AG04450 (cell line): ENCODE results near the gene PITPNM3. TPM values are rescaled to one million over a fixed set of nuclear protein-coding genes. Genes with fewer than 3 reads are reported as not detected.

ENCODE experiments used
- CTCF ChIA-PET: fragments of 300-600, 350-600 bp; formaldehyde crosslinking; extraction: SDS; loops from one replicate; lab custom pipeline; 2022; ENCODE audit warnings: antibody characterized with exemption, inconsistent platforms; lab: Charles Lee
- POLR2A ChIA-PET: fragments of 350-600 bp; formaldehyde crosslinking; extraction: SDS; loops from one replicate; lab custom pipeline; 2021; ENCODE audit warnings: antibody characterized with exemption, inconsistent platforms; lab: Yijun Ruan, JAX
- DNase-seq: peaks from one replicate; pipeline ENCODE4 v3.0.0-alpha.2; 2011; ENCODE audit warnings: low read depth, low spot score
- H3K27ac ChIP-seq: one replicate; pipeline ENCODE4 v1.5.1; 2012; ENCODE audit warnings: low read depth, low read length, control low read depth
- H3K27me3 ChIP-seq: one replicate; pipeline ENCODE4 v1.6.0; 2012; ENCODE audit warnings: low read length; ENCODE audit not compliant: control insufficient read depth, insufficient read depth
- H3K4me3 ChIP-seq: 2 replicates; pipeline ENCODE4 v1.5.1; 2011; ENCODE audit warnings: mild to moderate bottlenecking, low read depth, low read length, control low read depth
- H3K9me3 ChIP-seq: 2 replicates; pipeline ENCODE4 v1.5.1; 2012; ENCODE audit warnings: low read length; ENCODE audit not compliant: control insufficient read depth, insufficient read depth
- polyA plus RNA-seq: library from polyadenylated mRNA; depleted of rRNA; stranded (reverse); fragments of >200 nt; gene quantifications from 2 replicates; pipeline ENCODE4 v1.2.3, GENCODE V29; 2011
- TF ChIP-seq, protein P1 (sequence below): IDR thresholded peaks from 2 replicates; pipeline ENCODE4 v1.5.1; 2011; ENCODE audit warnings: low read depth, low read length, control low read depth, inconsistent platforms

PITPNM3 gene
- polyA plus RNA-seq, 1 experiment = 0.38 TPM

DNA sequence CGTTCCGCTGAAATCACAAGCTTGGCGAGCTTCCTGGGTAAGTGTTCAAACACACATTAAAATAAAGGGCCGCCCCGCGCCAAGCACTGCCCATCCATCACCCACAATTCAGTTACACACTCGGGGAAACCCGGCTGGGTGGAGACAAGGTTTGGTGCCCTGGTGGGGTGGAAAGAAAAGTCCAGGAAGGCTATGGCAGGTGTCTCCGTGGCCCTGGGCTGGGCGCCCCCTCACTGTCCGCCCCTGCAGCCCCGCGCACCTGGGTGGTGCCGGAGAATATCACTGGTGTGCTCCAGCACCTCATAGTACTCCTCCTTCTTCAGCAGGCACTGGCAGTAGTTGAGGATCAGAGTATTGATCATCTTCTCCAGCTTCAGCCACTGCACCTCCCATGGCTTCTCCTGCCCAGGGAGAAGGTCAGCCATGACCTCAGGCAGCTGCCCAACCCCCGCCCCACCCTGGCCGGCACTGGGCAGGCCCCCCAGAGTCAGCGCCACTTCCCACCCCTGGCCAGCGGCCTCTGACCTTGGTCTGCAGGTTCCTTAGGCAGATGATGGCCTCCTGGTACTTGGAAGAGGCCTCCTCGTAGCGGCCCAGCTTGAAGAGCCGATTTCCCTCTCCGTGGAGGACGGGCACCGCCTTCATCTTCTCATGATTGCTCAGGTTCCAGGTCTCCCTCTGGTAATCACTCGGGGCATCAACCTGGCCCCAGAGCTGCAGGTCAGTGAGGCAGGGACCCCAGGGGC, 129.8 kb downstream of the PITPNM3 start:
- no peak for DNase-seq
- ChIA-PET CTCF (interaction anchor here (1.8 to 2.5 kb wide), 2 partner anchors 10 to 834 kb away, joined by 7 to 10 read pairs; no protein-coding TSS in a partner anchor), POLR2A (no interaction called here)
- peaks cover 6% of the 10 kb centered on the region for H3K27me3 ChIP-seq
- H3K27ac ChIP-seq = no peak overlapping the region
- no peak overlapping the region for H3K4me3 ChIP-seq
- TF ChIP-seq, protein P1, sequence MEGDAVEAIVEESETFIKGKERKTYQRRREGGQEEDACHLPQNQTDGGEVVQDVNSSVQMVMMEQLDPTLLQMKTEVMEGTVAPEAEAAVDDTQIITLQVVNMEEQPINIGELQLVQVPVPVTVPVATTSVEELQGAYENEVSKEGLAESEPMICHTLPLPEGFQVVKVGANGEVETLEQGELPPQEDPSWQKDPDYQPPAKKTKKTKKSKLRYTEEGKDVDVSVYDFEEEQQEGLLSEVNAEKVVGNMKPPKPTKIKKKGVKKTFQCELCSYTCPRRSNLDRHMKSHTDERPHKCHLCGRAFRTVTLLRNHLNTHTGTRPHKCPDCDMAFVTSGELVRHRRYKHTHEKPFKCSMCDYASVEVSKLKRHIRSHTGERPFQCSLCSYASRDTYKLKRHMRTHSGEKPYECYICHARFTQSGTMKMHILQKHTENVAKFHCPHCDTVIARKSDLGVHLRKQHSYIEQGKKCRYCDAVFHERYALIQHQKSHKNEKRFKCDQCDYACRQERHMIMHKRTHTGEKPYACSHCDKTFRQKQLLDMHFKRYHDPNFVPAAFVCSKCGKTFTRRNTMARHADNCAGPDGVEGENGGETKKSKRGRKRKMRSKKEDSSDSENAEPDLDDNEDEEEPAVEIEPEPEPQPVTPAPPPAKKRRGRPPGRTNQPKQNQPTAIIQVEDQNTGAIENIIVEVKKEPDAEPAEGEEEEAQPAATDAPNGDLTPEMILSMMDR = no peak
- H3K9me3 ChIP-seq = peaks cover 6% of the 10 kb centered on the region; the same call in 1 of the 2 replicates

DNA sequence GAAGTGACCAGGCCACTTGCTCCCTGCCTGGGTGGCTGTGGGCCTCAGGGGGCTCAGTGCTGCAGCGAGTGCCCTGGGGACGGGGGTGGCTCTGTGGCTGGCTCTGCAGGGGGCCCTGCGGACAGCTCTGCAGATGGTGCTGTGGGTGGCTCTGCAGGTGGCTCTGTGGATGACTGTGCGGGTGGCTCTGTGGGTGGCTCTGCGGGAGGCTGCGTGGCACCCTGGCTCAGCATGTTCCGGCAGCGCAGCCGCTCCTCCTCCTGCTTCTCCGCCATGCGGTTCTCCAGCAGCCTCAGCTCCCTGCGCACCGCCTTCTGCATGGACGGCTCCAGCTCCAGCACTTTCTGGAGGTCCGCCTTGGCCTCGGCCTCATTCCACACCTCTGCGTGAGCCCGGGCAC, 130.9 kb downstream of the PITPNM3 start:
- POLR2A ChIA-PET = no interaction called here
- Histone ChIP-seq H3K9me3 (no peaks in the 10 kb centered on the region), H3K4me3 (no peak overlapping the region), H3K27ac (no peak overlapping the region), H3K27me3 (peaks cover 6% of the 10 kb centered on the region)
- no peak for DNase-seq
- CTCF ChIA-PET = interaction anchor here (0.8 to 6.7 kb wide), 4 partner anchors 11 to 837 kb away, joined by 3 to 90 read pairs (median 20); no protein-coding TSS in a partner anchor
- TF ChIP-seq, protein P1 = no peak

DNA sequence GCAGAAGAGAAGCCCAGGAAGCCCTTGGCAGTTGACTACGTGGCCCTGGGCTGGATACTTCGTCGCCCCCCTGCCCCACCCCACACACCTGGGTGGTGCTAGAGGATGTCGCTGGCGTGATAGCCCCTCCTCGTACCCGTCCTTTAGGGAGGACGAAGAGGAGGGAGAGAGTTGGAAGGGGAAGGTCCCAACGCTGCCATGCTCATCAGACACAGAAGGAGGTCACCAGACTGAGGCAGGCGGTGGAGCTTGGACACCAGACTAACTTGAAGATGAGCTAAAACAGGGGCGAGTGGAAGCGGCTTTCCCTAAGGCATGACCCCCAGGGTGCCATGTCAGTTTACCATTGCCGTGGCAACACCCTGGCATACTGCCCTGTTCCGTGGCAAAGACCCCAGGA, 132.4 kb downstream of the PITPNM3 start:
- H3K4me3 ChIP-seq = no peak overlapping the region
- ChIA-PET POLR2A (no interaction called here), CTCF (interaction anchor here (0.6 to 6.7 kb wide), 6 partner anchors 9 to 838 kb away, joined by 3 to 90 read pairs (median 6); no protein-coding TSS in a partner anchor)

DNA sequence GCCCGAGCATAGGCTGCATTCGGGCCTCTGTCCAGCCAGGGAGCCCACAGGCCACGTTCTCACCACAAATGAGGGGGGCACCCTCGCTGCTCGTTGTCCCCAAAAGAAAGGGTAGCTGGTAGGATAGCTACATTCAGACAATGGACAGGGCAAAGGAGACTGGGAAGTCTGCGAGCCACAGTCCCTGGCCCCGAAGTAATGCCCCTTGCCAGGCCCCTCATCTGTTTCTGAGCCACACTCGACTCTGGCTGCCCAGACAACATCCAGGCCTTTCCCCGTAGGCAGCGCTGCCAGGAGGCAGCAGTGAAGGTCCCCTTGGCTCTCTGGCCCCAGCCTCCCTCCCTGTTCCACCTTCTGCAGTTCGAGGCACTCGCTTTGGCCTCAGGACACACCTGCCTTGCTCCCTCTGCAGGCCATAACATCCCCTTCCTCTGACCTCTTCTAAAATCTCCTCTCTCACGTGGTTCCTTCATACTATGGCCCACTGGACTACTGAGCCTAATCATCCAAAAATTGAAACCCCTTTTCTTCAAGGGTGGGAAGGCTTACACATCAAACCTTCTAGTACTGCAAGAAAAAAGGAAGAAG, 133.6 kb downstream of the PITPNM3 start:
- TF ChIP-seq, protein P1 = no peak
- no peaks in the 10 kb centered on the region for H3K9me3 ChIP-seq
- ChIA-PET POLR2A (no interaction called here), CTCF (interaction anchor here (0.8 to 6.7 kb wide), 6 partner anchors 13 to 838 kb away, joined by 3 to 90 read pairs (median 8); partner anchors contain the start of gene NLRP1)
- no peak overlapping the region for H3K27ac ChIP-seq
- H3K4me3 ChIP-seq = no peak overlapping the region
- no peak for DNase-seq
- peaks cover 12% of the 10 kb centered on the region for H3K27me3 ChIP-seq

More for the DNA sequence above, 132.4 kb downstream of the PITPNM3 start:
- Histone ChIP-seq H3K27me3 (peaks cover 12% of the 10 kb centered on the region), H3K9me3 (no peaks in the 10 kb centered on the region), H3K27ac (no peak overlapping the region)
- DNase-seq = no peak
- TF ChIP-seq, protein P1 = no peak
